Ammon's horn (tissue), 1 donor: ENCODE measurements around the gene GPR143.
"Not testable (repeated sequence)": the region's sequence is repeated elsewhere in the genome, so short reads cannot be mapped to it uniquely, and the experiment has no call there.

ENCODE experiments used
- DNase-seq: peaks from one replicate; pipeline ENCODE4 v3.0.0-alpha.2; 2016; ENCODE audit warnings: low spot score

The GPR143 gene

GRCh38 chrX:9768321-9768839, 2.7 kb upstream of the GPR143 start:
- not testable (repeated sequence) for DNase-seq

- DNase-seq, result no peak
Observed at GRCh38 chrX:9767375-9767774, 1.7 kb upstream of the GPR143 start.

- DNase-seq, result no peak
Observed at GRCh38 chrX:9765072-9765736, 443 bp downstream of the GPR143 start.

GRCh38 chrX:9759337-9759736, 6.3 kb downstream of the GPR143 start:
- DNase-seq, result no peak

GRCh38 chrX:9758021-9758638, 7.5 kb downstream of the GPR143 start:
- no peak for DNase-seq

GRCh38 chrX:9757366-9757765, 8.3 kb downstream of the GPR143 start:
- no peak for DNase-seq

- DNase-seq, result no peak
Observed at GRCh38 chrX:9749146-9749692, 16.4 kb downstream of the GPR143 start.

GRCh38 chrX:9747644-9748043, 18.0 kb downstream of the GPR143 start:
- no peak for DNase-seq

GRCh38 chrX:9746148-9746888, 19.3 kb downstream of the GPR143 start:
- no peak for DNase-seq

GRCh38 chrX:9745417-9746115, 20.1 kb downstream of the GPR143 start:
- no peak for DNase-seq

- DNase-seq, result no peak
Observed at GRCh38 chrX:9739130-9739529, 26.5 kb downstream of the GPR143 start.

GRCh38 chrX:9738151-9738550, 27.5 kb downstream of the GPR143 start:
- no peak for DNase-seq

- DNase-seq, result no peak
Observed at GRCh38 chrX:9737363-9737762, 28.3 kb downstream of the GPR143 start.

GRCh38 chrX:9730752-9731151, 34.9 kb downstream of the GPR143 start:
- DNase-seq, result no peak

GRCh38 chrX:9730078-9730477, 35.6 kb downstream of the GPR143 start:
- DNase-seq, result no peak

- no peak for DNase-seq
Observed at GRCh38 chrX:9729171-9729885, 36.3 kb downstream of the GPR143 start.

GRCh38 chrX:9728261-9728660, 37.4 kb downstream of the GPR143 start:
- no peak for DNase-seq

- no peak for DNase-seq
Observed at GRCh38 chrX:9724711-9725110, 40.9 kb downstream of the GPR143 start.

GRCh38 chrX:9717376-9717775, 48.3 kb downstream of the GPR143 start:
- no peak for DNase-seq

GRCh38 chrX:9710332-9710731, 55.3 kb downstream of the GPR143 start:
- DNase-seq, result no peak

GRCh38 chrX:9708923-9709553, 56.6 kb downstream of the GPR143 start:
- peak; percentile 79 for DNase-seq
